ENCODE measurements around the gene INTS13.
"Not testable (repeated sequence)": the region's sequence is repeated elsewhere in the genome, so short reads cannot be mapped to it uniquely, and the experiment has no call there.

Gene INTS13

DNA sequence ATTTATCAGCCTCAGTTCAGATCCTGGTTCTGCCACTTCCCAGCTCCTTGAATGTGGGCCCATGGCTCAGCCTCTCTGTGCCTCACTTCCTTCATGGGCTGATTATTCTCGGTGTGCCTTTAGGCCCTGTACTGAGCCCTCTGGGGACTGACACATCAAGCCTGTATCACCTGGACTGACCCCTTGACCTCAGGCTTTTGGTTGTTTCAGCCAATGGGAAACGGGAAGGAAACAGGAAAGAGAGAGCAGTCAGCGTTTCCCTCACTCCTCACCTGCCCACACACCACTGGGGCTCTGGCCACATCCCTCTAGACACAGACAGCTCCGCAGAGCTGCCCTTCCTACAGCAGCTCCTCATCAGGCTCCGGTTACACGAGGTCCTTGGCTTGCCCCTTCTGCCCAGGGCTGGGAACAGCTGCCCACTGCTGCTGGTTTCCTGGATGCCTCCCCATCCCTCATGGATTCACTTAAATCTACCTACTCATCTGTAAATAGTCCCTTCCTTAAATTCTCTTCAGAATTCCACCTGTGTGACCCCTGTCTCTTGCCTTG is 67.8 kb downstream of the INTS13 start:
- TF ChIP-seq MYC (IDR thresholded peaks at IDR 0.05; ENCODE audit: low read depth, low read length) (no peak), POLR2A (IDR thresholded peaks at IDR 0.05; ENCODE audit: extremely low read depth, insufficient read length) (no peak)
- TF ChIP-seq, protein P1, sequence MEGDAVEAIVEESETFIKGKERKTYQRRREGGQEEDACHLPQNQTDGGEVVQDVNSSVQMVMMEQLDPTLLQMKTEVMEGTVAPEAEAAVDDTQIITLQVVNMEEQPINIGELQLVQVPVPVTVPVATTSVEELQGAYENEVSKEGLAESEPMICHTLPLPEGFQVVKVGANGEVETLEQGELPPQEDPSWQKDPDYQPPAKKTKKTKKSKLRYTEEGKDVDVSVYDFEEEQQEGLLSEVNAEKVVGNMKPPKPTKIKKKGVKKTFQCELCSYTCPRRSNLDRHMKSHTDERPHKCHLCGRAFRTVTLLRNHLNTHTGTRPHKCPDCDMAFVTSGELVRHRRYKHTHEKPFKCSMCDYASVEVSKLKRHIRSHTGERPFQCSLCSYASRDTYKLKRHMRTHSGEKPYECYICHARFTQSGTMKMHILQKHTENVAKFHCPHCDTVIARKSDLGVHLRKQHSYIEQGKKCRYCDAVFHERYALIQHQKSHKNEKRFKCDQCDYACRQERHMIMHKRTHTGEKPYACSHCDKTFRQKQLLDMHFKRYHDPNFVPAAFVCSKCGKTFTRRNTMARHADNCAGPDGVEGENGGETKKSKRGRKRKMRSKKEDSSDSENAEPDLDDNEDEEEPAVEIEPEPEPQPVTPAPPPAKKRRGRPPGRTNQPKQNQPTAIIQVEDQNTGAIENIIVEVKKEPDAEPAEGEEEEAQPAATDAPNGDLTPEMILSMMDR (IDR thresholded peaks at IDR 0.05; ENCODE audit: low read depth, low read length) = no peak
- TF ChIP-seq, protein P2, sequence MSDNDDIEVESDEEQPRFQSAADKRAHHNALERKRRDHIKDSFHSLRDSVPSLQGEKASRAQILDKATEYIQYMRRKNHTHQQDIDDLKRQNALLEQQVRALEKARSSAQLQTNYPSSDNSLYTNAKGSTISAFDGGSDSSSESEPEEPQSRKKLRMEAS (IDR thresholded peaks at IDR 0.05; ENCODE audit: low read depth, low read length) = no peak
- H3K4me3 ChIP-seq (ENCODE audit: low read depth, low read length) = no peak overlapping the region
- DNase-seq (ENCODE audit: low read depth) = no peak

DNA sequence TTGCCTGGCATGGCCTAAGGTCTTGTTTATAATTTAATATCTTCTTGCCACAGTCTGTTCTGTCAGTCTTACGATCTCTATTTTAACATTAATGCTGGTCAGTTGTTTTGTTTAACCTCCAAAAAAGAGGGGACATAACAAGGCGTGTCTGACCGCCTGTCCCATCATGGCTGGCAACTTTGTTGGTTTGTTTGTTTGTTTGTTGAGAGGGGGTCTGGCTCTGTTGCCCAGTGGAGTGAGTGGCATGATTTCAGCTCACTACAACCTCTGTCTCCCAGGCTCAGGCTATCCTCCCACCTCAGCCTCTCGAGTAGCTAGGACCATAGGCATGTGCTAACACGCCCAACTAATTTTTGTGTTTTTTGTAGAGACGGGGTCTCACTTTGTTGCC is 68.7 kb downstream of the INTS13 start:
- H3K4me3 ChIP-seq (ENCODE audit: low read depth, low read length) = no peak overlapping the region
- TF ChIP-seq, protein P2 (IDR thresholded peaks at IDR 0.05; ENCODE audit: low read depth, low read length) = no peak
- TF ChIP-seq MYC (IDR thresholded peaks at IDR 0.05; ENCODE audit: low read depth, low read length) = no peak
- TF ChIP-seq, protein P1 (IDR thresholded peaks at IDR 0.05; ENCODE audit: low read depth, low read length) = no peak
- no peak for DNase-seq (ENCODE audit: low read depth)

DNA sequence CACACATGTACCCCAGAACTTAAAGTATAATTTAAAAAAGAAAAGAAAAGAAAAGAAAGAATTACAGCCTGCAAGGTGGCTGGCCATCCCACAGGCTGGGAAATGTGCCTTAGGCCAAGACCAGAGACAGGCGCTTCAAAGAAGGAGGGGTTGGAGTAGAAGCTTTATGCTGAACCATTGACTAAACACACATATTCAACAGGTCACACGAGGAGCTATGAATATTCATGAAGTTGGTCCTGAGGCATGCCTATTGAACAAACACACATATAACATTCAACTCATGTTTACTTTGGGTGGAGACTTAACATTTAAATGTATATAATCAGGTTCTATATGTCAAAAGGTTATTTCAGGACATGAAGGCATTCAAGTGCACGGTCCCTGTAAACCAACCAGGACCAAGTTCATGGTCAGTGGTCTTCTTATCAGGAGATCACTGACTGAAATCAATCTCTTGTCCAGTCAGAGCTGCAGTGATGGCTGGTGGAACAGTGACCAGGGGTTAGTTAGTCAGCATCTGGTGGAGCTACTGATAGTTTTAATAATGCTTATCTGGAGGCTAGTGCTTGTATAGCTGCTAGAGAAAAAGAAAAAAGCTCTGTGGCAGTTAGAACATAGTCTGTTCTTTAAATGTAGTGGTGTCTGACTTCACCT is 69.2 kb downstream of the INTS13 start:
- no peak overlapping the region for H3K4me3 ChIP-seq (ENCODE audit: low read depth, low read length)
- TF ChIP-seq MYC (IDR thresholded peaks at IDR 0.05; ENCODE audit: low read depth, low read length) (no peak), POLR2A (IDR thresholded peaks at IDR 0.05; ENCODE audit: extremely low read depth, insufficient read length) (no peak)
- TF ChIP-seq, protein P2 (IDR thresholded peaks at IDR 0.05; ENCODE audit: low read depth, low read length) = no peak
- TF ChIP-seq, protein P1 (IDR thresholded peaks at IDR 0.05; ENCODE audit: low read depth, low read length) = no peak
- DNase-seq (ENCODE audit: low read depth) = no peak

DNA sequence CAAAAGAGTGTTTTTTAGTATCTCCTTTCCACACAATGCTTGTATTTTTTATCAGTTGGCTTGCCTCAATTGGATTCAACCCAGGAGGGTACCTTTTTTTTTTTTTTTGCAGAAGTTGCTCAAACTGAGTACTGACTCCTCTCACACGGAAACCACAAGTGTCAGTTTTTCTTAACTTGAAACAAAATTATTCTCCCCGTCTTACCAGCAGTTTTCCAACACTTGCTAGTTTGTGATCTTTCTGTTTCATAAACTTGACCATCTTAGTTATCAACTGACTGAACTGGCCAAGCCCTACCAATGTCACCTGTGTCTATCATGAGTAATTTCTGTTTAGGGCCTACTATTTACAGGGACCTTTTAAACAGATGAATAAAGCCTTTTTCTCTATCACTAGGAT is 70.7 kb downstream of the INTS13 start:
- H3K4me3 ChIP-seq (ENCODE audit: low read depth, low read length) = peak overlapping the region; percentile 21
- DNase-seq (ENCODE audit: low read depth) = peak; percentile 93
- TF ChIP-seq, protein P2 (IDR thresholded peaks at IDR 0.05; ENCODE audit: low read depth, low read length) = no peak
- TF ChIP-seq, protein P1 (IDR thresholded peaks at IDR 0.05; ENCODE audit: low read depth, low read length) = no peak
- TF ChIP-seq MYC (IDR thresholded peaks at IDR 0.05; ENCODE audit: low read depth, low read length) (no peak), POLR2A (IDR thresholded peaks at IDR 0.05; ENCODE audit: extremely low read depth, insufficient read length) (no peak)

DNA sequence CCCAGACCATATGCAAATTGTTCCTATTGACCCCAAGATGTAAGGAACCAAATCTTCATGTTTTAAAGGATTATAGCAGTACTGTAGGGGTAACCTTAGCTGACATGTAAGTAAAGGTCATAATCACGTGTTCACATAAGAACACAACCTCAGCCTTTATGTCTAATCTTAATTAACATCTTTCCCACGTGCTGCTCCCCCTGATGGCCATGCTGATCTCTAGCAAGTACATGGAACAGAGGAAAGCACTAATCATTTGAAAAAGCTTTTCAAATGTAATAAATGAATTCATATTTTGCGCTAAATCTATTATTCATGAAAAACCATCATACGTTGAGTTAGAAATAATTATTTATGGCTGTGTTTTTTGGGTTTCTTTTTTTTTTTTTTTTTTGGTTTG is 74.3 kb downstream of the INTS13 start:
- no peak overlapping the region for H3K4me3 ChIP-seq (ENCODE audit: low read depth, low read length)
- TF ChIP-seq, protein P2 (IDR thresholded peaks at IDR 0.05; ENCODE audit: low read depth, low read length) = peak; percentile 94
- no peak for TF ChIP-seq POLR2A (IDR thresholded peaks at IDR 0.05; ENCODE audit: extremely low read depth, insufficient read length)
- TF ChIP-seq, protein P1 (IDR thresholded peaks at IDR 0.05; ENCODE audit: low read depth, low read length) = peak; percentile 78
- DNase-seq (ENCODE audit: low read depth) = peak; percentile 75

DNA sequence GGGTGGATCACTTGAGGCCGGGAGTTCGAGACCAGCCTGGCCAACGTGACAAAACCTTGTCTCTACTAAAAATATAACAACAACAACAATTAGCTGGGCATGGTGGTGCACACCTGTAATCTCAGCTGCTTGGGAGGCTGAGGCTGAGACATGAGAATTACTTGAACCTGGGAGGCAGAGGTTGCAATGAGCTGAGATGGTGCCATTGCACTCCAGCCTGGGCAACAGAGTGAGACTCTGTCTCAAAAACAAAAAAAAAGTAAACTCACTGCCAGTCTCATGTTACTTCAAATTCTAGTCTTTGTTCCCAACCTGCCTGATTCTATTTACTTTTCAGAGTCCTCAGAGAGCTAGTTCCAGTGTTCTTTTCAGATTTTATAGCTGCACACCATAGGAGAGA is 75.0 kb downstream of the INTS13 start:
- not testable (repeated sequence) for DNase-seq (ENCODE audit: low read depth); H3K4me3 ChIP-seq (ENCODE audit: low read depth, low read length)
